ENCODE measurements around the gene DNM3.

DNA sequence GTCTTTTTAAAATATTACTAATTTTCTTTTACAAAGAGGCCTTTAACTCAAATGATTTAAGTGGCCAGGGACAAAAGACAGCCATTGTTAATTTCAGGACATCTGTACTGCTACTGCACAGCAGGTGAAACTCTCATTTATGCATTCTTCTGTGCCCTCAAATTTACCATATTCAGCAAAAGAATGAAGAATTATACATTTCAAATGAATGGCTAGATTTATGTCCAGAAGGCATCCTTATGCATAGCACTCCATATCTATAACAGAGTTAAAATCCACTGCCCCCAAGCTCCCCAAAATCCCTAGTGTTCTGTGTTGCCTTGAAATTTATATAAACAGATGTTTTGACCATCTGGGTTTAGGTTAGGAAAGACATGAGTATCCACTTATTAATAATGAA lies 202.6 kb downstream of the DNM3 start:
- TF ChIP-seq POLR2A (IDR thresholded peaks at IDR 0.05) (no peak), POLR2AphosphoS5 (IDR thresholded peaks at IDR 0.05) (no peak), EP300 (IDR thresholded peaks at IDR 0.05; ENCODE audit: low read depth) (no peak)
- TF ChIP-seq, protein P1, sequence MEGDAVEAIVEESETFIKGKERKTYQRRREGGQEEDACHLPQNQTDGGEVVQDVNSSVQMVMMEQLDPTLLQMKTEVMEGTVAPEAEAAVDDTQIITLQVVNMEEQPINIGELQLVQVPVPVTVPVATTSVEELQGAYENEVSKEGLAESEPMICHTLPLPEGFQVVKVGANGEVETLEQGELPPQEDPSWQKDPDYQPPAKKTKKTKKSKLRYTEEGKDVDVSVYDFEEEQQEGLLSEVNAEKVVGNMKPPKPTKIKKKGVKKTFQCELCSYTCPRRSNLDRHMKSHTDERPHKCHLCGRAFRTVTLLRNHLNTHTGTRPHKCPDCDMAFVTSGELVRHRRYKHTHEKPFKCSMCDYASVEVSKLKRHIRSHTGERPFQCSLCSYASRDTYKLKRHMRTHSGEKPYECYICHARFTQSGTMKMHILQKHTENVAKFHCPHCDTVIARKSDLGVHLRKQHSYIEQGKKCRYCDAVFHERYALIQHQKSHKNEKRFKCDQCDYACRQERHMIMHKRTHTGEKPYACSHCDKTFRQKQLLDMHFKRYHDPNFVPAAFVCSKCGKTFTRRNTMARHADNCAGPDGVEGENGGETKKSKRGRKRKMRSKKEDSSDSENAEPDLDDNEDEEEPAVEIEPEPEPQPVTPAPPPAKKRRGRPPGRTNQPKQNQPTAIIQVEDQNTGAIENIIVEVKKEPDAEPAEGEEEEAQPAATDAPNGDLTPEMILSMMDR (IDR thresholded peaks at IDR 0.05), result no peak
